Upper lobe of left lung (tissue), 4 donors: ENCODE data around the gene TFR2.

Experiments used
- CTCF ChIP-seq, 6 experiments: fragments of 450-650 bp in 4 of 6; fragments of 200-600 bp in 2 of 6; sonication (generic) in 2 of 6; IDR thresholded peaks; one replicate each; pipeline ENCODE4 v1.5.1; 2016 to 2019; ENCODE audit warnings: antibody characterized with exemption in 6 of 6
- POLR2A ChIP-seq, 4 donors: fragments of 450-650 bp; IDR thresholded peaks; one replicate each; pipeline ENCODE4 v1.5.1; 2016 to 2017; ENCODE audit warnings: antibody characterized with exemption in 4 of 4, mild to moderate bottlenecking in 2 of 4

GRCh38 chr7:100689230-100690135, 48.1 kb upstream of the TFR2 start:
- TF ChIP-seq CTCF (IDR thresholded peaks at IDR 0.05), result no peak
- no peak for TF ChIP-seq POLR2A (IDR thresholded peaks at IDR 0.05)
